Measurements from ENCODE around the gene ARID3A. TPM values are rescaled to one million over a fixed set of nuclear protein-coding genes. Genes with fewer than 3 reads are reported as not detected.

The ARID3A gene
- total RNA-seq, 4 donors from 2014 or later: 2.8 to 11.0 (median 4.9) TPM

DNA sequence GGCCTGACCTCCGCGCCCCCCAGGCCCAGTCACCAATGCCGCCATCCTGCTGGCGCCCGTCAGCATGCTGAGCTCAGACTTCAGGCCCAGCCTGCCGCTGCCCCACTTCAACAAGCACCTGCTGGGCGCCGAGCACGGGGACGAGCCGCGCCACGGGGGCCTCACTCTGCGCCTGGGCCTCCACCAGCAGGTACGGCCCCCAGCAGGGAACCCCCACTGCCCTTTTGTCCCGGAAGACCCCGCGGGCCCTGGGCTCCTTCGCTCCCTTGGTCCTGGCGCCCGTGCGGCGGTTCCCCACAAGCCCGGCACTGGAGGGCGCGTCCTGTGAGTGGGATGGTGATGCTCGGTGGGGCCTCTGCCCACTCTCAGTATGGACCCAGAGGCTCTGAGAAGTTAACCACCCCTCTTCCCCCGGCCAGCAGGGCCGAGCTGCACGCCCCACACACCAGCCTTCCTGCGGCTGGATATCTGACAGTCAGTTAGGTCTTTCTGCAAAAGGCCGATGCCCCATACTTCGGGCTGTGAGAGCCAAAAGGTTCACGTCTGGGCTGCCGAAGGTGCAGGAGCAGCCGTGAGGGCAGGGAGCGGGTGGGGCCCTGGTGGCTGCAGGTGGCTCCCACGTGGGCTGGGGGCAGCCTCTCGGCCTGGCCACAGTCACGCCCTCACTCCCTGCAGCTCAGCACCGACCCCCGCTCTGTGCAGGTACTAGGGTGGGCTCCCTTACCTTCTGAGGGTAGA lies 66.3 kb downstream of the ARID3A start:
- Histone ChIP-seq H3K9me3 (no peaks in the 10 kb centered on the region), H3K36me3 (peaks cover 0 to 30% (median 0%) of the 10 kb centered on the region in 3 donors), H3K4me3 (no peak overlapping the region), H3K4me1 (peaks cover 0 to 10% (median 4%) of the 10 kb centered on the region in 4 donors), H3K27me3 (peaks cover 0 to 9% of the 10 kb centered on the region in 2 donors), H3K27ac (no peak overlapping the region)
- TF ChIP-seq, protein P1, sequence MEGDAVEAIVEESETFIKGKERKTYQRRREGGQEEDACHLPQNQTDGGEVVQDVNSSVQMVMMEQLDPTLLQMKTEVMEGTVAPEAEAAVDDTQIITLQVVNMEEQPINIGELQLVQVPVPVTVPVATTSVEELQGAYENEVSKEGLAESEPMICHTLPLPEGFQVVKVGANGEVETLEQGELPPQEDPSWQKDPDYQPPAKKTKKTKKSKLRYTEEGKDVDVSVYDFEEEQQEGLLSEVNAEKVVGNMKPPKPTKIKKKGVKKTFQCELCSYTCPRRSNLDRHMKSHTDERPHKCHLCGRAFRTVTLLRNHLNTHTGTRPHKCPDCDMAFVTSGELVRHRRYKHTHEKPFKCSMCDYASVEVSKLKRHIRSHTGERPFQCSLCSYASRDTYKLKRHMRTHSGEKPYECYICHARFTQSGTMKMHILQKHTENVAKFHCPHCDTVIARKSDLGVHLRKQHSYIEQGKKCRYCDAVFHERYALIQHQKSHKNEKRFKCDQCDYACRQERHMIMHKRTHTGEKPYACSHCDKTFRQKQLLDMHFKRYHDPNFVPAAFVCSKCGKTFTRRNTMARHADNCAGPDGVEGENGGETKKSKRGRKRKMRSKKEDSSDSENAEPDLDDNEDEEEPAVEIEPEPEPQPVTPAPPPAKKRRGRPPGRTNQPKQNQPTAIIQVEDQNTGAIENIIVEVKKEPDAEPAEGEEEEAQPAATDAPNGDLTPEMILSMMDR (IDR thresholded peaks at IDR 0.05): no peak
- no peak for TF ChIP-seq POLR2A (IDR thresholded peaks at IDR 0.05)
- no peak for DNase-seq

DNA sequence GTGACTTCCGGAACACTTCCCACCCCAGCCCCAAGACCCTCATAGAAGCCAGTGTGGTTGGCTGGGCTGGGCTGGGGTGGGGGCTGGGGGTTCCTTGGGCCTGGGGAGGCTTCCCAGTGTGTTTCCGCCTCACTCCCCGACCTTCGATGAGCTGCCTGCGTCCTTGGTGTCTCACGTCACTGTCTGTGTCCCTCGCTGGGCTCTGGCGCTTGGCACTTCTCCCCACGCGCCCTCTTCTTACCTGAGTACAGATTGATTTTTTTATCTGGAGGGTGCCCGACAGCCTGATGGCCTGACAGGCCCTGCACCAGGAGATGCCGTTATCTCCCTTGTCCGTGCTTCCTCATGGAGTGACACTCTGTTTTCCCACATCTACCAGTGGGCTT lies 66.8 kb downstream of the ARID3A start:
- no peaks in the 10 kb centered on the region for H3K9me3 ChIP-seq
- no peak overlapping the region for H3K27ac ChIP-seq
- TF ChIP-seq POLR2A (IDR thresholded peaks at IDR 0.05): no peak
- TF ChIP-seq, protein P1 (IDR thresholded peaks at IDR 0.05): no peak
- H3K36me3 ChIP-seq: peaks cover 0 to 27% (median 0%) of the 10 kb centered on the region in 3 donors
- peaks cover 0 to 10% of the 10 kb centered on the region in 2 donors for H3K27me3 ChIP-seq
- H3K4me3 ChIP-seq: no peak overlapping the region
- peaks cover 0 to 10% (median 4%) of the 10 kb centered on the region in 4 donors for H3K4me1 ChIP-seq
- DNase-seq: no peak

DNA sequence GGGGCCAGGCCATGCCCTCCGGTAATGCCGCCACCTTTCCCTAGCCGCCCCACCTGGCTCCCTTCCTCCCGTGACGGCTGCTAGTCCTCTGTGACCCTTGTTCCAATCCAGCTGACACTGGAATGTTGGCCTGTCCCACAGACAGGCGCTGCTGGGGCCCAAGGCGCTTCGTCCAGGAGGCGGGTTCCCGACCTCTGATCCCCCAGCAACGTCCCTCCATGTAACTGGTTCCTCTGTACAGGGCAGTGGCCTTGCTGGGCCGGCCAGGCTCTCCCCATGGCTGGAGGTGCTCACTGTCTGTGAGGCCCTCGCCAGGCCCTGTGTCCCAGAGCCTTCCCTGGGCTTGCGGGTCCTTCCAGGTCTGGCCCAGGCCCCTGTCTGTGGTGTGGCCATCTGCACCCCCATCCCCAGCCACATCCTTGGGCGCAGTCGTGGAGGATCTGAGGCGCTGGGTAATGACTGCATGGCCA lies 67.6 kb downstream of the ARID3A start:
- Histone ChIP-seq H3K9me3 (no peaks in the 10 kb centered on the region), H3K4me3 (no peak overlapping the region), H3K36me3 (peaks cover 0 to 22% (median 0%) of the 10 kb centered on the region in 3 donors), H3K27me3 (peaks cover 0 to 18% of the 10 kb centered on the region in 2 donors), H3K27ac (no peak overlapping the region), H3K4me1 (peaks cover 0 to 10% (median 4%) of the 10 kb centered on the region in 4 donors)
- no peak for DNase-seq
- no peak for TF ChIP-seq POLR2A (IDR thresholded peaks at IDR 0.05)
- TF ChIP-seq, protein P1 (IDR thresholded peaks at IDR 0.05): no peak

DNA sequence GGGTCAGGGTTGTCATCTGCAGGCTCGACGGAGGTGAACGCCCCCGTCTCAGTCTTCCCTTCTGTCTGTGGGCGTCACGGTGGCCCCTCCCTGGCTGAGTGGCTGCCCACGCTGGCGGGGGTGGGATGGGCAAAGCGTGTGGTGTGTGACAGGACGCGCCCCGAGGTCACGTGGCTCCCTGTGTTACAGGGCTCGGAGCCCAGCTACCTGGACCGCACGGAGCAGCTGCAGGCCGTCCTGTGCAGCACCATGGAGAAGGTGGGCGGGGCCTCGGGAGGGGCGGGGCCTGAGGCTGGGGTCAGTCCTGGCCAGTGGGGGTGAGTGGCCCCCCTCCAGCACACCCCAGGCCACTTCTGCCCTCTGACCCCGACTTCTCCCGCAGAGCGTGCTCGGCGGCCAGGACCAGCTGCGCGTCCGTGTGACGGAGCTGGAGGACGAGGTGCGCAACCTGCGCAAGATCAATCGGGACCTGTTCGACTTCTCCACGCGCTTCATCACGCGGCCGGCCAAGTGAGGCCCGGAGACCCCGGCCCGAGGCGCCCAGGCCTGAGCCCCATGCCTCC lies 68.1 kb downstream of the ARID3A start:
- Histone ChIP-seq H3K4me1 (peaks cover 0 to 10% (median 4%) of the 10 kb centered on the region in 4 donors), H3K4me3 (no peak overlapping the region), H3K9me3 (no peaks in the 10 kb centered on the region), H3K36me3 (peaks cover 0 to 20% (median 0%) of the 10 kb centered on the region in 3 donors), H3K27ac (no peak overlapping the region), H3K27me3 (peaks cover 0 to 20% of the 10 kb centered on the region in 2 donors)
- TF ChIP-seq POLR2A (IDR thresholded peaks at IDR 0.05): no peak
- TF ChIP-seq, protein P1 (IDR thresholded peaks at IDR 0.05): no peak
- no peak for DNase-seq

DNA sequence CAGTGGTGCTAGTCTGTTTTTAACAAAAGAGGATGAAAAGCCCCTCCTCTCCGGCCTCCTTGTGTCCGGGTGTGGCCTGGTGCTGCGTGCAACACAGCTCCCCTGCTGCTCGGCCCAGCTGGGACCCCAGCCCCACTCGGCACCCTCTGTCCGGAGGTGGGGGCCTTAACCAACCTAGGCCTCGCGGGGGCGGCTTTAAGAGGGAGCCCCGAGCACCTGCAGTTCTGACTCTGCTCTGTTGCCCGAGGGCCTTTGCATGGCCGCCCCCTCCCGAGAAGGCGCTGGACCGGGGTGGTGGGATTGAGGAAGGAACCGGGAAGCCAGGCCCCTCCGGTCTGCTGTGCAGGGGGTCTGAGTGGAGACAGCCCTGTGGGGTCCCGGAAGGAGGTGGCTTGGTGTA lies 68.7 kb downstream of the ARID3A start:
- TF ChIP-seq, protein P1 (IDR thresholded peaks at IDR 0.05): no peak
- no peak for TF ChIP-seq POLR2A (IDR thresholded peaks at IDR 0.05)
- H3K27me3 ChIP-seq: peaks cover 0 to 26% of the 10 kb centered on the region in 2 donors

More for the DNA sequence above, 68.7 kb downstream of the ARID3A start:
- Histone ChIP-seq H3K4me3 (no peak overlapping the region), H3K36me3 (peaks cover 0 to 20% (median 0%) of the 10 kb centered on the region in 3 donors), H3K4me1 (peaks cover 0 to 10% (median 4%) of the 10 kb centered on the region in 4 donors), H3K9me3 (no peaks in the 10 kb centered on the region), H3K27ac (no peak overlapping the region)
- DNase-seq: no peak

Data from Peyer's patch (tissue), 4 donors.